Neutrophil (primary cell): ENCODE data around the gene CACNA2D3.

Experiments used
- H3K27ac ChIP-seq: fragments of 200-600 bp; sonication (generic); 2 replicates; pipeline ENCODE4 v1.5.1; 2016; ENCODE audit warnings: mild to moderate bottlenecking, moderate library complexity
- H3K27me3 ChIP-seq: fragments of 200-600 bp; sonication (generic); 2 replicates; pipeline ENCODE4 v1.6.0; 2016; ENCODE audit warnings: mild to moderate bottlenecking
- H3K36me3 ChIP-seq: fragments of 200-600 bp; sonication (generic); 2 replicates; pipeline ENCODE4 v1.5.1; 2017
- H3K4me1 ChIP-seq, 2 experiments: fragments of 200-600 bp in 1 of 2; sonication (generic) in 1 of 2; 1 replicate in 1 of 2; 2 replicates in 1 of 2; pipeline versions ENCODE4 v1.5.1 to v1.6.1; 2013 to 2016; ENCODE audit warnings: low read depth in 1 of 2, low read length in 1 of 2, mild to moderate bottlenecking in 1 of 2, moderate library complexity in 1 of 2; ENCODE audit not compliant: control insufficient read depth in 1 of 2, insufficient read depth in 1 of 2
- H3K4me3 ChIP-seq, 2 experiments: fragments of 200-600 bp in 1 of 2; sonication (generic) in 1 of 2; 1 replicate in 1 of 2; 2 replicates in 1 of 2; pipeline ENCODE4 v1.5.1; 2013 to 2016; ENCODE audit warnings: low read depth in 1 of 2, low read length in 1 of 2, mild to moderate bottlenecking in 1 of 2, moderate library complexity in 1 of 2
- H3K9me3 ChIP-seq: fragments of 200-600 bp; sonication (generic); 2 replicates; pipeline ENCODE4 v1.5.1; 2016
- TF ChIP-seq, protein P1 (sequence below): fragments of 200-600 bp; sonication (generic); IDR thresholded peaks from 2 replicates; pipeline ENCODE4 v1.5.1; 2016; ENCODE audit warnings: antibody characterized with exemption

Gene CACNA2D3

GRCh38 chr3:54654776-54655175 is 532.4 kb downstream of the CACNA2D3 start:
- Histone ChIP-seq H3K4me1 (no peaks in the 10 kb centered on the region), H3K27me3 (no peaks in the 10 kb centered on the region), H3K36me3 (no peaks in the 10 kb centered on the region), H3K4me3 (no peak overlapping the region), H3K9me3 (no peaks in the 10 kb centered on the region), H3K27ac (no peak overlapping the region)
- TF ChIP-seq, protein P1, sequence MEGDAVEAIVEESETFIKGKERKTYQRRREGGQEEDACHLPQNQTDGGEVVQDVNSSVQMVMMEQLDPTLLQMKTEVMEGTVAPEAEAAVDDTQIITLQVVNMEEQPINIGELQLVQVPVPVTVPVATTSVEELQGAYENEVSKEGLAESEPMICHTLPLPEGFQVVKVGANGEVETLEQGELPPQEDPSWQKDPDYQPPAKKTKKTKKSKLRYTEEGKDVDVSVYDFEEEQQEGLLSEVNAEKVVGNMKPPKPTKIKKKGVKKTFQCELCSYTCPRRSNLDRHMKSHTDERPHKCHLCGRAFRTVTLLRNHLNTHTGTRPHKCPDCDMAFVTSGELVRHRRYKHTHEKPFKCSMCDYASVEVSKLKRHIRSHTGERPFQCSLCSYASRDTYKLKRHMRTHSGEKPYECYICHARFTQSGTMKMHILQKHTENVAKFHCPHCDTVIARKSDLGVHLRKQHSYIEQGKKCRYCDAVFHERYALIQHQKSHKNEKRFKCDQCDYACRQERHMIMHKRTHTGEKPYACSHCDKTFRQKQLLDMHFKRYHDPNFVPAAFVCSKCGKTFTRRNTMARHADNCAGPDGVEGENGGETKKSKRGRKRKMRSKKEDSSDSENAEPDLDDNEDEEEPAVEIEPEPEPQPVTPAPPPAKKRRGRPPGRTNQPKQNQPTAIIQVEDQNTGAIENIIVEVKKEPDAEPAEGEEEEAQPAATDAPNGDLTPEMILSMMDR = no peak

GRCh38 chr3:54659347-54659746 is 537.0 kb downstream of the CACNA2D3 start:
- H3K4me3 ChIP-seq = no peak overlapping the region
- no peak overlapping the region for H3K27ac ChIP-seq
- no peaks in the 10 kb centered on the region for H3K27me3 ChIP-seq
- no peaks in the 10 kb centered on the region for H3K9me3 ChIP-seq
- no peaks in the 10 kb centered on the region for H3K4me1 ChIP-seq
- H3K36me3 ChIP-seq = no peaks in the 10 kb centered on the region
- TF ChIP-seq, protein P1 = no peak

- Histone ChIP-seq H3K27ac (no peak overlapping the region), H3K4me1 (no peaks in the 10 kb centered on the region), H3K36me3 (no peaks in the 10 kb centered on the region), H3K4me3 (no peak overlapping the region), H3K9me3 (no peaks in the 10 kb centered on the region), H3K27me3 (no peaks in the 10 kb centered on the region)
- TF ChIP-seq, protein P1 = no peak
Observed at GRCh38 chr3:54660714-54661132, 538.4 kb downstream of the CACNA2D3 start.

- no peaks in the 10 kb centered on the region for H3K36me3 ChIP-seq
- no peaks in the 10 kb centered on the region for H3K9me3 ChIP-seq
- H3K27me3 ChIP-seq = no peaks in the 10 kb centered on the region
- TF ChIP-seq, protein P1 = no peak
- no peak overlapping the region for H3K27ac ChIP-seq
- H3K4me1 ChIP-seq = no peaks in the 10 kb centered on the region
- no peak overlapping the region for H3K4me3 ChIP-seq
Observed at GRCh38 chr3:54661151-54661550, 538.8 kb downstream of the CACNA2D3 start.

DNA sequence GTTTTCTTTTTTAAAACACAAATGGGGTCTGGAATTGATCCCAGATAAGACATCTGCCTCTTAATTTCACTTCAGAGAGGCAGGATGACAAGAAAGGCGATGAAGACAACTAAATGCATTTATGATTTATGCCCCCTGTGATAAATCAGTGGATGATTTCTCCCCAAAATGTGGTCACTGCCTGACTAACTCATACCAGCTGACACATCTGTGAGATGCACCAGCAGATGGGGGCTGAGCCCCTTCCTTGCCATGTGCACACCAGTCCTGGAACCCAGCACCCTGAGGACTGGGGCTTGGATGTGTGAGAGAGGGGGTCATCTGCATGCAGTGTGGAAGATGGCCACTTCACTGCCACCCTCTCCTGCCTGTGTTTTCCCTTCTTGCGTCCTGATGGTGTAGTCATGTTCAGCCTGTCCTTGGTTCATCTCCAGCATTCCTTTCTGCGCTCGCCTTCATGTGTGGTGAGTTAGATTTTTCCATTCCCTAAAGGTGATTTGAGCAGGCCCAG is 541.2 kb downstream of the CACNA2D3 start:
- Histone ChIP-seq H3K27me3 (no peaks in the 10 kb centered on the region), H3K27ac (no peak overlapping the region), H3K36me3 (no peaks in the 10 kb centered on the region), H3K4me3 (no peak overlapping the region), H3K4me1 (no peaks in the 10 kb centered on the region), H3K9me3 (no peaks in the 10 kb centered on the region)
- TF ChIP-seq, protein P1 = no peak
